PC-9 (cell line): ENCODE measurements around the gene CD48.

ENCODE experiments used
- CTCF ChIP-seq: fragments of 200-600 bp; sonication (generic); conservative IDR thresholded peaks from 2 replicates; pipeline ENCODE4 v1.6.1; 2017; ENCODE audit warnings: mixed run types, antibody characterized with exemption, mild to moderate bottlenecking, moderate library complexity
- EZH2 ChIP-seq: fragments of 200-600 bp; sonication (generic); IDR thresholded peaks from 2 replicates; pipeline ENCODE4 v1.8.0; 2017; ENCODE audit warnings: antibody characterized with exemption, low read depth

- TF ChIP-seq CTCF (no peak), EZH2 (no peak)
Observed at GRCh38 chr1:160682983-160683865, 28.4 kb downstream of the CD48 start.
